ENCODE data around the gene GLUD1.
"Not testable (repeated sequence)": the region's sequence is repeated elsewhere in the genome, so short reads cannot be mapped to it uniquely, and the experiment has no call there.

GLUD1 gene

GRCh38 chr10:87094373-87095235 lies at the start of gene GLUD1, which contains the start of gene SHLD2:
GLUD1 (minus strand) TSS chr10:87094843; CDS start chr10:87094769, 74 bp downstream.
SHLD2 (plus strand) TSS chr10:87095206; CDS start chr10:87151355, 56,149 bp downstream.
- peak; percentile 93 for DNase-seq
- peak within 1 kb of the TSS; percentile 98 for H3K27ac Mint-ChIP-seq
- peaks cover 22 to 40% of the 10 kb centered on the region in 2 donors for H3K4me1 Mint-ChIP-seq
- no peaks in the 10 kb centered on the region for H3K27me3 Mint-ChIP-seq
- peaks cover 8 to 14% of the 10 kb centered on the region in 2 donors for H3K36me3 Mint-ChIP-seq
- peak within 1 kb of the TSS; percentile 95 for H3K4me3 Mint-ChIP-seq
- peak; percentile 72 to 80 for ATAC-seq (replicated peaks)
- H3K9me3 Mint-ChIP-seq, result no peaks in the 10 kb centered on the region

DNA sequence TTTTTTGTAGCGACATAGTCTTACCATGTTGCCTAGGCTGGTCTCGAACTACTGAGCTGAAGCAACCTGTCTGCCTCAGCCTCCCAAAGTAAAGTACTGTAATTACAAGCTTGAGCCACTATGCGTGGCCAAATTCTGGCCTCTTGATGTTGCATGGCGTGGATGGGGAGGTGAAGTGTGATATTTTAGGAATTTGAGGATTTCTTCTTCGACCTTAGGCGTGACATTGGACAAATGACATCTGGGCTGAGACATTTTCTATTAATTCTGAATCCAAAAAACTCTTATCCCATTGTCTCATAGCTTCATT lies 48.4 kb upstream of the GLUD1 start:
- H3K36me3 Mint-ChIP-seq, result peaks cover 3 to 17% of the 10 kb centered on the region in 2 donors
- H3K27ac Mint-ChIP-seq; DNase-seq; H3K27me3 Mint-ChIP-seq; H3K9me3 Mint-ChIP-seq; ATAC-seq (replicated peaks); H3K4me1 Mint-ChIP-seq; H3K4me3 Mint-ChIP-seq: not testable (repeated sequence)

GRCh38 chr10:87142230-87143108 lies 47.8 kb upstream of the GLUD1 start:
- not testable (repeated sequence) for H3K27me3 Mint-ChIP-seq; ATAC-seq (replicated peaks); H3K27ac Mint-ChIP-seq; H3K9me3 Mint-ChIP-seq; H3K4me3 Mint-ChIP-seq; H3K4me1 Mint-ChIP-seq; DNase-seq
- peaks cover 9 to 23% of the 10 kb centered on the region in 2 donors for H3K36me3 Mint-ChIP-seq

- not testable (repeated sequence) for H3K4me3 Mint-ChIP-seq; H3K9me3 Mint-ChIP-seq; H3K4me1 Mint-ChIP-seq; DNase-seq; ATAC-seq (replicated peaks); H3K27me3 Mint-ChIP-seq
- H3K36me3 Mint-ChIP-seq, result peaks cover 19 to 43% of the 10 kb centered on the region in 2 donors
- peak overlapping the region; percentile 83 for H3K27ac Mint-ChIP-seq
Measured at GRCh38 chr10:87137478-87137877, 42.8 kb upstream of the GLUD1 start.

- not testable (repeated sequence) for DNase-seq; H3K27me3 Mint-ChIP-seq; H3K4me3 Mint-ChIP-seq; ATAC-seq (replicated peaks); H3K27ac Mint-ChIP-seq; H3K9me3 Mint-ChIP-seq; H3K4me1 Mint-ChIP-seq
- peaks cover 23 to 46% of the 10 kb centered on the region in 2 donors for H3K36me3 Mint-ChIP-seq
Measured at GRCh38 chr10:87134440-87134839, 39.8 kb upstream of the GLUD1 start.

GRCh38 chr10:87133936-87134335 lies 39.3 kb upstream of the GLUD1 start:
- not testable (repeated sequence) for H3K27me3 Mint-ChIP-seq; H3K27ac Mint-ChIP-seq; H3K9me3 Mint-ChIP-seq; ATAC-seq (replicated peaks); DNase-seq; H3K4me3 Mint-ChIP-seq; H3K4me1 Mint-ChIP-seq
- H3K36me3 Mint-ChIP-seq, result peaks cover 25 to 48% of the 10 kb centered on the region in 2 donors

DNA sequence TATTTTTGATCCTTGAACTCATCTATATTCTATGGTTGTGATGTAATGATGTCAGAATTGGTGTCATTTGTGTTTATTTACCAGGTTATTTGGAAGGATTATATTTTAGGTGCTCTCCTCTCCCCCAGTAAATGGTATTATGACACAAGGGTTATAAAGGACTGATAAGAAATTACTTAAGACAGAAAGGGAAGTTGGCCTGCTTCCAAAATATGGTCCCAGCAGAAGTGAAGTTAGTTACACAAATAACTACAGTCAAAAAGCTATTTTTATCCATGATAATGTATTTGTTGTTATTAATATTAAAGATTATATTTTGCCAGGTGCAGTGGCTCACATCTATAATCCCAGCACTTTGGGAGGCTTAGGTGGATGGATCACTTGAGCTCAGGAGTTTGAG lies 37.5 kb upstream of the GLUD1 start:
- not testable (repeated sequence) for H3K9me3 Mint-ChIP-seq; H3K4me3 Mint-ChIP-seq; ATAC-seq (replicated peaks); DNase-seq; H3K4me1 Mint-ChIP-seq; H3K27ac Mint-ChIP-seq; H3K27me3 Mint-ChIP-seq
- H3K36me3 Mint-ChIP-seq, result peaks cover 17 to 40% of the 10 kb centered on the region in 2 donors

DNA sequence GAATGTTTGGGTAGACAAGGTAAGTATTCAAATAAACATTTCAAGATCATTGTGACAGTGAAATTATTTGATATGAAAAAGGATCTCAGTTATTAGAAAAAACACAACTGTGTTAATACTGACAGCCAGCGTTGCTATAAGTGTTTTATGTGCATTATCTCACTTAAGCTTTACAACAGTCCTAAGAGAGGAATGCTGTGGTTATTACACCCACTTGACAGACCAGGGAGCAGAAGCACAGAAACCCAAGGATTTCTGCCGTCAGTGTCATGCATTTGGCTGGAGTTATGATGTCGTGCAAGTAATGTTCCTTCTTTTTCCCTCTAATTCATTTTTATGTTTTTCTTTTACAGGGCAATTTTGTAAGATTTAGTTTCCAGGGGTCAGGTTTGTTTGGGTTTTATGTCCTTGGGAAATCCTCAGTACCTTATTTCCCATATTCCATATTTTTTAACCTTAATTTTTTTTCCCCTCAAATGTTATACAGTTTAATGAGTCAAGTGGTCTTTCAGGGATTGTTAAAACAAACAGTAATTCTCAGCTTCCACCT lies 33.0 kb upstream of the GLUD1 start:
- DNase-seq; H3K27ac Mint-ChIP-seq; H3K4me1 Mint-ChIP-seq; H3K4me3 Mint-ChIP-seq; H3K27me3 Mint-ChIP-seq; ATAC-seq (replicated peaks); H3K9me3 Mint-ChIP-seq: not testable (repeated sequence)
- H3K36me3 Mint-ChIP-seq, result peaks cover 8 to 18% of the 10 kb centered on the region in 2 donors

DNA sequence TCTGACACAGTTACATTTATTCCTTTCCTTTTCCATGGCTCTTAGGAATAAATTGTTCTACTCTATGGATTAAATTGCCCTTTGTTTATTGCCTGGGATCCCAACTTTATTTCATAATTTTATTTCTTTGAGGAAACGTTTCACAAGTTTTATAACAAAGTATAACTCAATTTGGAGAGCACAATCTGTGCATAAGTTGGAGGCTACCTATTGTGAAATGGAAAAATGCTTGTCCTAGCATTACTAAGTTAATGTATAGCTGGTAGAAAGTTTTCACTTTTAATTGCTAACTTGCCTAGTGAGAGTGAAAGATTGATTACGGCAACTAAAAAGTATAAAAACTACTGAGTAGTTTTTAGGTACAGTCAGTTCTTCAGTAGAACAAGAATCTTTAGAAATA lies 32.4 kb upstream of the GLUD1 start:
- H3K4me1 Mint-ChIP-seq; ATAC-seq (replicated peaks); H3K4me3 Mint-ChIP-seq; H3K9me3 Mint-ChIP-seq; DNase-seq; H3K27me3 Mint-ChIP-seq; H3K27ac Mint-ChIP-seq: not testable (repeated sequence)
- peaks cover 8 to 22% of the 10 kb centered on the region in 2 donors for H3K36me3 Mint-ChIP-seq

DNA sequence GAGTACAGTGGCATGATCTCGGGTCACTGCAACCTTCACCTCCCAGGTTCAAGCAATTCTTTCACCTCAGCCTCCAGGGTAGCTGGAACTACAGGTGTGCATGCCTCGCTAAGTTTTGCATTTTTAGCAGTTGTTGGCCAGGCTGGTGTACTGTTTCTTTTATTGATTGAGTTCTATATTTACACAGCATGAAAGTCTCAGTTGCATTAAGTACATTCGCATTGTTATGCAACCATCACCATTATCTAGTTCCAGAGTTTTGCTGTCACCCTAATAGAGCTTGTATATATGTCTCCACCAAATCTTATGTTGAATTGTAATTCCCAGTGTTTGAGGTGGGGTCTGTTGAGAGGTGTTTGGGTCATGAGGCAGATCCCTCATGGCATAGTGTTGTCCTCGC lies 28.7 kb upstream of the GLUD1 start:
- not testable (repeated sequence) for H3K27ac Mint-ChIP-seq; H3K27me3 Mint-ChIP-seq; H3K9me3 Mint-ChIP-seq; H3K4me1 Mint-ChIP-seq; DNase-seq; ATAC-seq (replicated peaks); H3K4me3 Mint-ChIP-seq
- peaks cover 1 to 11% of the 10 kb centered on the region in 2 donors for H3K36me3 Mint-ChIP-seq

- peaks cover 20 to 23% of the 10 kb centered on the region in 2 donors for H3K36me3 Mint-ChIP-seq
- not testable (repeated sequence) for DNase-seq; H3K9me3 Mint-ChIP-seq; H3K27me3 Mint-ChIP-seq; H3K4me1 Mint-ChIP-seq; ATAC-seq (replicated peaks); H3K27ac Mint-ChIP-seq; H3K4me3 Mint-ChIP-seq
Measured at GRCh38 chr10:87119029-87119428, 24.4 kb upstream of the GLUD1 start.

GRCh38 chr10:87118122-87118521 lies 23.5 kb upstream of the GLUD1 start:
- ATAC-seq (replicated peaks); H3K4me1 Mint-ChIP-seq; H3K9me3 Mint-ChIP-seq; H3K27ac Mint-ChIP-seq; H3K4me3 Mint-ChIP-seq; H3K27me3 Mint-ChIP-seq; DNase-seq: not testable (repeated sequence)
- peaks cover 20 to 25% of the 10 kb centered on the region in 2 donors for H3K36me3 Mint-ChIP-seq

- Mint-ChIP-seq H3K4me3 (no peak overlapping the region), H3K27me3 (no peaks in the 10 kb centered on the region), H3K27ac (no peak overlapping the region), H3K9me3 (no peaks in the 10 kb centered on the region), H3K36me3 (peaks cover 49 to 58% of the 10 kb centered on the region in 2 donors), H3K4me1 (peaks cover 0 to 2% of the 10 kb centered on the region in 2 donors)
- ATAC-seq (replicated peaks) (no peak), DNase-seq (no peak)
Measured at GRCh38 chr10:87105446-87106124, 10.9 kb upstream of the GLUD1 start.

- H3K4me3 Mint-ChIP-seq; DNase-seq; H3K4me1 Mint-ChIP-seq; H3K27me3 Mint-ChIP-seq; H3K27ac Mint-ChIP-seq; ATAC-seq (replicated peaks); H3K9me3 Mint-ChIP-seq: not testable (repeated sequence)
- H3K36me3 Mint-ChIP-seq, result peaks cover 51 to 64% of the 10 kb centered on the region in 2 donors
Measured at GRCh38 chr10:87104727-87105126, 10.1 kb upstream of the GLUD1 start.

Data from stimulated activated naive B cell treated with anti-CD40 and anti-IgM and Interleukin-4, amounts not matched to agents 10 μg/mL and 1 μg/mL and 100 μg/mL, for 72 hours (primary cell).